HG03460 (cell line): ENCODE measurements around the gene CMC4.

Experiments
- ATAC-seq: cut with Tn5 transposase; IDR thresholded peaks from one replicate; pipeline ENCODE4 v1.9.1; 2021; ENCODE audit not compliant: unreplicated experiment

Gene CMC4

GRCh38 chrX:155070975-155071693, at the start of gene CMC4, which contains the start of the genes BRCC3 and MTCP1:
CMC4 (minus strand) TSS chrX:155071136; CDS start chrX:155064023, 7,113 bp downstream.
BRCC3 (plus strand) TSS chrX:155071508; CDS start chrX:155071528, 20 bp downstream.
MTCP1 (minus strand) TSS chrX:155071136; CDS start chrX:155066010, 5,126 bp downstream.
- peak; percentile 91 for ATAC-seq

- ATAC-seq = no peak
Measured at GRCh38 chrX:155115174-155115819, 44.4 kb upstream of the CMC4 start.

- no peak for ATAC-seq
Measured at GRCh38 chrX:155113097-155113496, 42.2 kb upstream of the CMC4 start.

- no peak for ATAC-seq
Measured at GRCh38 chrX:155112171-155112570, 41.2 kb upstream of the CMC4 start.

- no peak for ATAC-seq
Measured at GRCh38 chrX:155108427-155108826, 37.5 kb upstream of the CMC4 start.

- ATAC-seq = no peak
Measured at GRCh38 chrX:155105919-155106318, 35.0 kb upstream of the CMC4 start.

- ATAC-seq = no peak
Measured at GRCh38 chrX:155094468-155095061, 23.6 kb upstream of the CMC4 start.

GRCh38 chrX:155086961-155087735, 16.2 kb upstream of the CMC4 start:
- no peak for ATAC-seq

- no peak for ATAC-seq
Measured at GRCh38 chrX:155086202-155086840, 15.4 kb upstream of the CMC4 start.

GRCh38 chrX:155071694-155072280, 851 bp upstream of the CMC4 start:
- peak; percentile 5 for ATAC-seq

- peak; percentile 24 for ATAC-seq
Measured at GRCh38 chrX:155070663-155070974, 317 bp downstream of the CMC4 start.

- no peak for ATAC-seq
Measured at GRCh38 chrX:155070038-155070437, 898 bp downstream of the CMC4 start.

GRCh38 chrX:155069414-155069813, 1.5 kb downstream of the CMC4 start:
- no peak for ATAC-seq

GRCh38 chrX:155068165-155068564, 2.8 kb downstream of the CMC4 start:
- ATAC-seq = no peak

GRCh38 chrX:155065035-155065734, 5.8 kb downstream of the CMC4 start:
- no peak for ATAC-seq

GRCh38 chrX:155061760-155062159, 9.2 kb downstream of the CMC4 start:
- no peak for ATAC-seq

- peak; percentile 69 for ATAC-seq
Measured at GRCh38 chrX:155056877-155057792, 13.8 kb downstream of the CMC4 start.

GRCh38 chrX:155056471-155056870, 14.5 kb downstream of the CMC4 start:
- ATAC-seq = no peak

- no peak for ATAC-seq
Measured at GRCh38 chrX:155055494-155055893, 15.4 kb downstream of the CMC4 start.
